Upper lobe of right lung (tissue), 1 donor: ENCODE results near the gene PTPRR. TPM values are rescaled to one million over a fixed set of nuclear protein-coding genes. Genes with fewer than 3 reads are reported as not detected.

Experiments
- ATAC-seq: fragments of 200-7000 bp; cut with Tn5 transposase; one replicate; pipeline ENCODE4 v1.9.1; 2020; ENCODE audit warnings: mild to moderate bottlenecking, moderate library complexity
- DNase-seq: peaks from one replicate; pipeline ENCODE4 v3.0.0-alpha.2; 2020
- H3K27ac ChIP-seq: fragments of 200-600 bp; one replicate; pipeline ENCODE4 v1.8.0; 2022
- H3K27me3 ChIP-seq: fragments of 200-600 bp; one replicate; pipeline ENCODE4 v1.8.0; 2022; ENCODE audit warnings: mild to moderate bottlenecking
- H3K36me3 ChIP-seq: fragments of 200-600 bp; one replicate; pipeline ENCODE4 v1.8.0; 2022
- H3K4me1 ChIP-seq: fragments of 200-600 bp; one replicate; pipeline ENCODE4 v1.8.0; 2022
- H3K4me3 ChIP-seq: fragments of 200-600 bp; one replicate; pipeline ENCODE4 v1.8.0; 2022; ENCODE audit warnings: mild to moderate bottlenecking
- H3K9me3 ChIP-seq: fragments of 200-600 bp; one replicate; pipeline ENCODE4 v1.8.0; 2022
- CTCF ChIP-seq: fragments of 200-600 bp; IDR thresholded peaks from one replicate; pipeline ENCODE4 v1.8.0; 2022; ENCODE audit warnings: antibody characterized with exemption
- intact Hi-C: fragments of 100-400 bp; cut with DNase I; formaldehyde crosslinking; loops from one replicate; pipeline ENCODE4 v1.11.0; 2022
- total RNA-seq: library from RNA; stranded (reverse); fragmentation: NEBNext Ultra II Directional; extraction: Animal tissue kit (Norgen Biotek cat#: 25700); gene quantifications from one replicate; pipeline ENCODE4 v1.2.1, GENCODE V29; 2021
- donor health status: DM: no; HTN: yes; CAD: no; lungs with severe emphysema.

Gene PTPRR
- total RNA-seq, 1 donor from 2014 or later, result 5.1 TPM

GRCh38 chr12:70875628-70876027 is 44.9 kb downstream of the PTPRR start:
- no peak for ATAC-seq
- intact Hi-C loops, result no loop called here
- Histone ChIP-seq H3K27ac (no peak overlapping the region), H3K36me3 (no peaks in the 10 kb centered on the region), H3K27me3 (no peaks in the 10 kb centered on the region), H3K4me1 (no peaks in the 10 kb centered on the region), H3K4me3 (no peak overlapping the region), H3K9me3 (no peaks in the 10 kb centered on the region)
- no peak for TF ChIP-seq CTCF
- no peak for DNase-seq

- intact Hi-C loops, result no loop called here
- Histone ChIP-seq H3K27me3 (no peaks in the 10 kb centered on the region), H3K27ac (no peak overlapping the region), H3K4me1 (peaks cover 12% of the 10 kb centered on the region), H3K9me3 (no peaks in the 10 kb centered on the region), H3K36me3 (no peaks in the 10 kb centered on the region), H3K4me3 (no peak overlapping the region)
- ATAC-seq (no peak), DNase-seq (no peak)
- TF ChIP-seq CTCF, result no peak
These were observed 65.5 kb downstream of the PTPRR start for GRCh38 chr12:70854881-70855568.

- Histone ChIP-seq H3K9me3 (no peaks in the 10 kb centered on the region), H3K4me1 (peaks cover 16% of the 10 kb centered on the region), H3K27ac (no peak overlapping the region), H3K36me3 (no peaks in the 10 kb centered on the region), H3K27me3 (no peaks in the 10 kb centered on the region), H3K4me3 (no peak overlapping the region)
- no peak for ATAC-seq
- intact Hi-C loops, result no loop called here
- no peak for DNase-seq
- no peak for TF ChIP-seq CTCF
These were observed 66.4 kb downstream of the PTPRR start for GRCh38 chr12:70854138-70854537.

- TF ChIP-seq CTCF, result no peak
- Histone ChIP-seq H3K9me3 (no peaks in the 10 kb centered on the region), H3K27me3 (no peaks in the 10 kb centered on the region), H3K4me3 (no peak overlapping the region), H3K4me1 (peaks cover 16% of the 10 kb centered on the region), H3K27ac (no peak overlapping the region), H3K36me3 (no peaks in the 10 kb centered on the region)
- intact Hi-C loops, result no loop called here
- DNase-seq (no peak), ATAC-seq (peak; percentile 51)
These were observed 67.2 kb downstream of the PTPRR start for GRCh38 chr12:70853326-70853725.

- intact Hi-C loops, result no loop called here
- DNase-seq (no peak), ATAC-seq (no peak)
- no peaks in the 10 kb centered on the region for H3K36me3 ChIP-seq
- no peak overlapping the region for H3K4me3 ChIP-seq
- H3K27ac ChIP-seq, result no peak overlapping the region
- H3K4me1 ChIP-seq, result peaks cover 16% of the 10 kb centered on the region
- H3K9me3 ChIP-seq, result no peaks in the 10 kb centered on the region
- no peaks in the 10 kb centered on the region for H3K27me3 ChIP-seq
- no peak for TF ChIP-seq CTCF
These were observed 68.0 kb downstream of the PTPRR start for GRCh38 chr12:70852416-70853150.
